Vagina (tissue), 2 donors: ENCODE results near the gene GRN.

Experiments
- CTCF ChIP-seq, 3 experiments: fragments of 450-650 bp in 2 of 3; fragments of 200-600 bp in 1 of 3; sonication (generic) in 1 of 3; IDR thresholded peaks; one replicate each; pipeline ENCODE4 v1.5.1; 2017 to 2019; ENCODE audit warnings: antibody characterized with exemption in 3 of 3, mild to moderate bottlenecking in 2 of 3, moderate library complexity in 2 of 3
- POLR2AphosphoS5 ChIP-seq, 2 donors: sonication (generic); formaldehyde crosslinking; IDR thresholded peaks; one replicate each; pipeline ENCODE4 v1.9.0; 2017; ENCODE audit warnings: antibody characterized with exemption in 2 of 2, mild to moderate bottlenecking in 2 of 2, low read depth in 1 of 2; ENCODE audit not compliant: insufficient read depth in 1 of 2

GRCh38 chr17:44367231-44367979, 22.3 kb downstream of the GRN start:
- TF ChIP-seq CTCF (IDR thresholded peaks at IDR 0.05) (no peak), POLR2AphosphoS5 (IDR thresholded peaks at IDR 0.05; ENCODE audit: insufficient read depth in 1 of 2, low read depth in 1 of 2) (no peak)
